HG03460 (cell line): ENCODE data around the gene ZXDA.
"Not testable (repeated sequence)": the region's sequence is repeated elsewhere in the genome, so short reads cannot be mapped to it uniquely, and the experiment has no call there.

Experiments used
- ATAC-seq: cut with Tn5 transposase; IDR thresholded peaks from one replicate; pipeline ENCODE4 v1.9.1; 2021; ENCODE audit not compliant: unreplicated experiment

Gene ZXDA

DNA sequence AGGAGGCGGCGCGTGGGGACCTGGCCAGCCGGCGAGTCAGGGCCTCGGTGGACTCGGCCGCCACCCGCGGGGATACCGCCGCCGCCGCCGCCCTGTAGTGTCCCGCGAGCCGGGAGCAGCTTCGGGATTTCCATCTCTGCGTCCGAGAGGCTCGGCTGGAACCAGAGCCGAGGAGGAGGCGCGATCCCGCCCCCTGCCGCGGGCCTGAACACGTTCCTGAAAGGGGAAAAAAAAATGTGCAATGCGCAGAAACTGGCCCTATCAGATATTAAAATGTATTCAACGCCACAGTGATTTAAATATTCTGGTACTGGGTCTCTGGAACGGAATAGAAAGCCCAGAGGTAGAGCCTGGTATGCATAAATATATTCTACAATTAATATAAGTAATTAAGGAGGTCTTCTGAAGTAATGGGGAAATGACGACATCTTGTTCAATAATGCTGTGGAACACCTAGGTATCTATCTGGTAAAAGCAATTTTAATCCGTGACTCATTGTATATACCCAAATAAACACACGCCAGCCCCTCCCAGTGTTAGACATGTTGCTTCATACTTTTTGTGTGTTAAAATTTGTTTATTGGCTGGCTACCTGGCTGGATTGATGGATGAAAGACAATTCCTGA is at the start of gene ZXDA:
Gene ZXDA (minus strand): TSS at position 172 of the 626 bp plus-strand sequence. CDS start 38 bp downstream, at position 134.
- peak; percentile 56 for ATAC-seq

DNA sequence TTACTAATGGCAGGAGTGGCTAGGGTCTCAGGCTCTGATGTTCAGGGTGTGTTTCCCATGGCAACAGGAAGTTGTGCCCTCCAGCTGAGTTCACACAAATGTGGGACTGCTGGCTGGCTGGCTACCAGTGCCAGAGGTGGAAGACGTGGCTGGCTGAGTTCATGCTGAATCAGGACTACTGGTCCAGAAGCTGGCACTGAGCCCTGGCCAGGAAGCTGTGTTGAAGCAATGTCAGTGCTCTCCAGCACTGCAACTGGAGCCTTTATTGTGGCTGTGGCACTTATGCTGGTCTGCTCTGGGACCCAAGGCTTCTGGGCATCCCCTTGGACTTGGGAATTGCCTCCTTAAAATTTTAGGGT is 42.0 kb upstream of the ZXDA start:
- ATAC-seq, result no peak

- no peak for ATAC-seq
Measured at GRCh38 chrX:57951666-57952319, 41.5 kb upstream of the ZXDA start.

DNA sequence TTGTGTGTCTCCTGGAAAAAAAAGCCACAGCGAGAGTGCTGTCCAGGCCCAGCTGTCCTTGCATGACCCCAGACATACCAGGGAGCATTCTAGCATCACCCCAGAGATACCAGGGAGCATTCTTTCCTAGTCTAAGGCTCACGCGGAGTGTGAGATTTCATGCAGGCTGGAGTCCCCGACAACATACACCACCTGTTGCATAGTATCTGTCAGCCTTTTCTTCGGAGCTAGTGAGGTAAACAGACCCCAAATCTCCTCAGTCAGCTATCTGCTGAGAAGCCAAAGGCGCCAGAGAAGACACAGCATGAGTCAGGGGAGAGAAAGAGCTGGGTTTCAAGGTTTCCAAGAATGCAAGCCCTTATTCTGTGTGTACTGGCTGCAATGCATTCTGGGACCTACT is 23.1 kb upstream of the ZXDA start:
- no peak for ATAC-seq

DNA sequence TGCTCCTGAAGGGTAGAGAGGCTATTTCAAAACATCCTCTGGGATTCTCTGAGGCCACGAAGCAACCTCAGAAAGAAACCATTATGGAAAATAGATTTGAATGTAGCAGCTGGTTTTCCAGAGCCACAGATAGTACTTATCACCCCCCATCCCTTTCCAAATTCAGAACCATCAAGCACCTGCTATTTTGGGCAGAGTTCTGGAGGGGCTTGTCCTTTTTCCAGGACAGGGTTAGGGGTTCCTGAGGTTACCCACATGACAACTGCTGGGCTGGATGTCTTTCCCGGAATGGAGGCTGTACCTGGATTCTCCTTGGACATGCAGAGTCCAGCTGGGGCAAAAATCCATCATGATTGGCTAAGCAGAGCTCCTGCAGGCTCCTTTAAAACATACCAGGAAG is 22.0 kb upstream of the ZXDA start:
- no peak for ATAC-seq

DNA sequence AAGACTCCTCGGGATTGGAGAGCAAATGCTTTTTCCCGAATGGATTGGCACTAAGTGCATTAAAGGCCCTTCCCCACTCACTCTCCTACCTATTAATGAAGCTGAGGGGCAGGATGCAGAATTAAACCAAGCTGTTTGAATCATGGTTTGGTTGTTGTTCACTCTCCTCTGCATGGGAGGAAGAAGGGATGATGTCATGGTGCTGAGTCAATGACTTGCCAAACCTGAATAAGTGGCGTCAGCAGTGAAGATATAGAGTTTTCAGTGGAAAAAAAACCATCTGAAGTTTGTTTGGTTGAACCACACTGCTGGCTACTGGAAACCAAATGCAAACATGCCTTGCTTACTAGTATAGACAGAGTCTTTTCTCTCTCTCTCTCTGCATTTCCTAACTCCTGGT is 19.8 kb upstream of the ZXDA start:
- ATAC-seq, result no peak

GRCh38 chrX:57929373-57929772 is 19.1 kb upstream of the ZXDA start:
- no peak for ATAC-seq

DNA sequence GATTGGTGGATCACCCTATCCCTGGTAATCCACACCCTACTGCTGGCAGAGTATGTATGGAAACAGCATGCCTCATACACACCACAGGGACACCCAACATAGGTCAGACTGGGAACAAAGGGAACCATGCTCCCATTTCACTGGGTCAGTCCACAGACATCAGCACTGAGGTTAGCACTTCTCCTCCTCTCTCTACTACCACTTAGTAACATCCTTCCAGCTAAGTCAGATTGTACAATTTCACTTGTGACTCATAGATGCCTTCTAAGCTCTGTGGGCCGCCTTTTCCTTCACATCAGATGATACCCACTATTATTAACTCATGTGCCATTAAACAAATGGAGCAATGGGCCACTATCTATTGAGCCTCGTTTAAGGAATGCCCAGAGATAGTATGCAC is 15.5 kb upstream of the ZXDA start:
- ATAC-seq, result no peak

- no peak for ATAC-seq
Measured at GRCh38 chrX:57918750-57919436, 8.6 kb upstream of the ZXDA start.

- no peak for ATAC-seq
Measured at GRCh38 chrX:57915680-57916079, 5.4 kb upstream of the ZXDA start.

DNA sequence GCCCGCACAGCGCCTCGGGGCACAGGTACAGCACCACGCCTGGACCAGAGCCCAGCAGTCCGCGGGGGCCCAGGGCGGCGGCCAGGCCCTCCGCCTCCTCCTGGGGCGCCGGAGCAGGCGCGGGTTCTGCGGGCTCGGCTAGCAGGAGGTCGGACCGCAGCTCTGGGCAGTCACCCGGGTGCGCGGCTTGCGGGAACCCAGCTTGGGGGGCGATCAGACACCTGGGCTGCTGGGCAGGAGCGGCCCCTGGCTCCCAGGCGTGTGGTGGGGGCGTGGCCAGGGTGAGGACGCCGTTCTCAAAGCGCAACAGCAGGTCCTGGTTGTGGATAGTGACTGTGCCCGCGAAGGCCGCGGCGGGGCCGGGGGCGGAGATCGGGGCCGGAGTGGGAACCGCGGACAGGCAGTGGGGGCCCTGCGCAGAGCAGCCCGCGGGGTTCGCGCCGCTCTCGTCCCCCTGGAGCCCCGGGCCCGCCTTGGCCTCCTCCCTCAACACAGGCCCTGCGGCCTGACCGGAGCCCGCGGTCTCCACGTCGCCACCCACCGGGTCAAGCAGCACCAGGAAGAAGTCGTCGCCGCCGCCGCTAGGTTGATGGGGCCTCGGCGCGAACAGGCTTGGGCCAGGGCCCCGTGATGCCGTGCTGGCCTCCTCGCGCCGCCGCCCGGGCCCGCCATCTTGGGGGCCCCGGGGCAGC is 517 bp downstream of the ZXDA start:
- ATAC-seq, result peak; percentile 78

DNA sequence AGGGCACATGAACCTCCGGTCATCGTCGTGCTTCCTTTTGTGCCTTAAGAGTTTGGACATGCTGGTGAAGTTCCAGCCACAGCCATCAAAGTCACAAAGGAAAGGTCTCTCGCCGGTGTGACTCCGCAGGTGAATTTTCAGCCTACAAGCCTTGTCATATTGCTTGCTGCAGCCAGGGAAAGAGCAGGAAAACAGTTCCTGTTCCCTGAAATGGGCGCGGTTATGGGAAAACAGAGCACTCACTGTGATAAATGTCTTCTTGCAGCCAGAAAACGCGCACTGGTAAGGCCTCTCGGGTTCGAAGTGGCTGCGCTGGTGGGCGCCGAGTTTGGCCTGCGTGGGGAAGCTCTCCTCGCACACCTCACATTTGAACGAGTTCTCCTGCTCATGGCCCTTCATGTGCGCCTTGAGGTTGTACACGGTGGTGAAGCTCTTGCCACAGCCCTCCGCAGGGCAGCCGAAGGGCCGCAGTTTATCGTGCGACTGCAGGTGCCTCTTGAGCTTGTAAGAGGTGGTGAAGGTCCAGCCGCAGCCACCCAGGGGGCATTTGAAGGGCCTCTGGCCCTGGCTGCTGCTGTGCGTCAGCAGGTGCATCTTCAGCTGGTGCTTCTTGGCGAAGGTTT is 1.2 kb downstream of the ZXDA start:
- not testable (repeated sequence) for ATAC-seq

DNA sequence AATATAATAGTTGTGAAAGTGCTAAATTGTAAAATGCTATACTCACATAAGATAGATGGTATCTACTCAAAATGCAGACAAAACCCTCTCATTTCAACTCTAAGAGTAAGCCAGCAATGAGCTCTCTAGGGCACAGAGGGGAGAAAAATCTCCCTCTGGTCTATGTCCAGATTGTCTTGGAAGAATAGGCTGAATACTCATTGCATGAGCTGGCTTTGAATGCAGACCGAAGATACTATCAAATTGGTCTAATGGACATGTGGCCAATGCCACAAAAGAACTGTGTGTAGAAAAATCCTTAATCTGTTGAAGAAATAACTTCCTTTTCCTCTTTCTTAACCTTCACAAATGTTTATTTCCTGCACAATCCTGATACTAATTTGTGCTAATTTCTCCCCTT is 3.5 kb downstream of the ZXDA start:
- ATAC-seq, result no peak

- ATAC-seq, result no peak
Measured at GRCh38 chrX:57905141-57905540, 5.1 kb downstream of the ZXDA start.

GRCh38 chrX:57904176-57904880 is 5.9 kb downstream of the ZXDA start:
- no peak for ATAC-seq

- ATAC-seq, result no peak
Measured at GRCh38 chrX:57902633-57903032, 7.6 kb downstream of the ZXDA start.

- ATAC-seq, result no peak
Measured at GRCh38 chrX:57901466-57901865, 8.8 kb downstream of the ZXDA start.

GRCh38 chrX:57900975-57901374 is 9.3 kb downstream of the ZXDA start:
- no peak for ATAC-seq

GRCh38 chrX:57899906-57900305 is 10.4 kb downstream of the ZXDA start:
- no peak for ATAC-seq

DNA sequence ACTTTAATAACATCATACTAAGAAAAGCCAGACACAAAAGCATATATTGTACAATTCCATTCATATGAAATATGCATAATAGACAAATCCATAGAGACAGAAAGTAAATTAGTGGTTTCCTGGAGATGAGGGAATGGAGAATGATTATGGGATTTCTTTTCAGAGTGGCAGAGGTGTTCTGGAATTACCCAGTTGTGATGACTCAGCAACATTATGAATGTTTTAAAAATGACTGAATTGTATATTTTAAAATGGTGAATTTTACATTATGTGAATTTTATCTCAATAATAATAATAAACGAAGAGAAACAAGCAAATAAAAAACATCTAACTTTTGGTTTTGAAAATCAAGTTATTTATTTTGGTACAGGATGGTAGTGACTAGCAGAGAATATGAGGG is 11.2 kb downstream of the ZXDA start:
- ATAC-seq, result no peak

- no peak for ATAC-seq
Measured at GRCh38 chrX:57871463-57871862, 38.8 kb downstream of the ZXDA start.
